HepG2 (cell line): ENCODE data around the gene ZNF26. TPM values are rescaled to one million over a fixed set of nuclear protein-coding genes. Genes with fewer than 3 reads are reported as not detected.

Source experiments
- BCL6 ChIP-seq: IDR thresholded peaks from 2 replicates; pipeline ENCODE4 v1.6.1; 2016; ENCODE audit warnings: missing genetic modification reagents, missing compliant biosample characterization
- CBX1 ChIP-seq: IDR thresholded peaks from one replicate; pipeline ENCODE4 v1.6.1; 2016; ENCODE audit warnings: antibody characterized with exemption, low read depth
- ERF ChIP-seq: IDR thresholded peaks from 2 replicates; pipeline ENCODE4 v1.6.1; 2018; ENCODE audit warnings: missing biosample characterization, missing genetic modification reagents
- FOXP4 ChIP-seq: sonication (generic); formaldehyde crosslinking; IDR thresholded peaks from 2 replicates; pipeline ENCODE4 v1.4.0; 2020; ENCODE audit warnings: missing genetic modification reagents
- MIER3 ChIP-seq: IDR thresholded peaks from 2 replicates; pipeline ENCODE4 v1.6.1; 2016; ENCODE audit warnings: missing compliant biosample characterization, borderline replicate concordance
- NCOR1 ChIP-seq: fragments of 200-600 bp; sonication (generic); IDR thresholded peaks from 2 replicates; pipeline ENCODE4 v1.7.0; 2017; ENCODE audit warnings: antibody characterized with exemption, low read length, borderline replicate concordance
- NFYC ChIP-seq: IDR thresholded peaks from 2 replicates; pipeline ENCODE4 v1.6.1; 2016; ENCODE audit warnings: missing genetic modification reagents, missing compliant biosample characterization
- PATZ1 ChIP-seq: sonication (generic); formaldehyde crosslinking; IDR thresholded peaks from 2 replicates; pipeline ENCODE4 v1.4.0; 2020; ENCODE audit warnings: missing genetic modification reagents
- SALL1 ChIP-seq: sonication (generic); formaldehyde crosslinking; IDR thresholded peaks from 2 replicates; pipeline ENCODE4 v1.8.0; 2022; ENCODE audit warnings: mild to moderate bottlenecking, missing genetic modification reagents
- SIN3A ChIP-seq: IDR thresholded peaks from 2 replicates; pipeline ENCODE4 v1.6.1; 2011; ENCODE audit warnings: low read depth, mild to moderate bottlenecking, control low read depth, low read length, borderline replicate concordance
- SRY ChIP-seq: sonication (generic); formaldehyde crosslinking; IDR thresholded peaks from 2 replicates; pipeline ENCODE4 v1.8.0; 2022; ENCODE audit warnings: mild to moderate bottlenecking, missing genetic modification reagents
- SSRP1 ChIP-seq: IDR thresholded peaks from 2 replicates; pipeline ENCODE4 v1.6.1; 2016; ENCODE audit warnings: control low read depth
- TMF1 ChIP-seq: sonication (generic); formaldehyde crosslinking; IDR thresholded peaks from 2 replicates; pipeline ENCODE4 v1.8.1; 2022; ENCODE audit warnings: low read depth, missing genetic modification reagents
- ZBTB25 ChIP-seq: IDR thresholded peaks from 2 replicates; pipeline ENCODE4 v1.6.1; 2018; ENCODE audit warnings: missing genetic modification reagents
- ZFP41 ChIP-seq: sonication (generic); formaldehyde crosslinking; IDR thresholded peaks from 2 replicates; pipeline ENCODE4 v1.4.0; 2020; ENCODE audit warnings: mild to moderate bottlenecking, missing genetic modification reagents, borderline replicate concordance
- ZFP62 ChIP-seq: sonication (generic); formaldehyde crosslinking; IDR thresholded peaks from 2 replicates; pipeline ENCODE4 v1.4.0; 2020; ENCODE audit warnings: missing genetic modification reagents
- ZMAT5 ChIP-seq: sonication (generic); formaldehyde crosslinking; IDR thresholded peaks from 2 replicates; pipeline ENCODE4 v1.5.0; 2020; ENCODE audit warnings: mild to moderate bottlenecking, low read depth, missing genetic modification reagents, borderline replicate concordance
- ZNF121 ChIP-seq: sonication (generic); formaldehyde crosslinking; IDR thresholded peaks from 2 replicates; pipeline ENCODE4 v1.5.0; 2020; ENCODE audit warnings: mild to moderate bottlenecking, missing genetic modification reagents
- ZNF20 ChIP-seq: sonication (generic); formaldehyde crosslinking; IDR thresholded peaks from 2 replicates; pipeline ENCODE4 v1.4.0; 2020; ENCODE audit warnings: mild to moderate bottlenecking, moderate library complexity, missing genetic modification reagents
- ZNF335 ChIP-seq: sonication (generic); formaldehyde crosslinking; IDR thresholded peaks from 2 replicates; pipeline ENCODE4 v1.4.0; 2020; ENCODE audit warnings: missing genetic modification reagents
- ZNF354B ChIP-seq: sonication (generic); formaldehyde crosslinking; IDR thresholded peaks from 2 replicates; pipeline ENCODE4 v1.8.0; 2022; ENCODE audit warnings: mild to moderate bottlenecking, missing genetic modification reagents
- ZNF414 ChIP-seq: sonication (generic); formaldehyde crosslinking; IDR thresholded peaks from 2 replicates; pipeline ENCODE4 v1.5.0; 2020; ENCODE audit warnings: missing genetic modification reagents
- ZNF777 ChIP-seq: sonication (generic); formaldehyde crosslinking; IDR thresholded peaks from 2 replicates; pipeline ENCODE4 v1.4.0; 2020; ENCODE audit warnings: missing genetic modification reagents
- ZNF816 ChIP-seq: sonication (generic); formaldehyde crosslinking; IDR thresholded peaks from 2 replicates; pipeline ENCODE4 v1.8.0; 2022; ENCODE audit warnings: missing genetic modification reagents, mild to moderate bottlenecking, borderline replicate concordance
- ZNF891 ChIP-seq: sonication (generic); formaldehyde crosslinking; IDR thresholded peaks from 2 replicates; pipeline ENCODE4 v1.5.0; 2020; ENCODE audit warnings: mild to moderate bottlenecking, missing genetic modification reagents
- polyA plus RNA-seq, 8 experiments: library from polyadenylated mRNA; depleted of rRNA in 3 of 8; stranded (reverse) in 7 of 8; unstranded in 1 of 8; fragments of >200 nt; fragmentation: Illumina TruSeq in 4 of 8; extraction: Trizol in 4 of 8; gene quantifications; 2 replicates each; pipeline versions ENCODE4 v1.2.1 to v1.2.3, GENCODE V29; 2011 to 2016; ENCODE audit warnings: low read depth in 4 of 8, missing spikeins in 1 of 8, mixed read lengths in 1 of 8; ENCODE audit not compliant: insufficient read depth in 1 of 8
- total RNA-seq, 5 experiments: library from RNA; depleted of rRNA; stranded (reverse); fragments of >200 nt; fragmentation: Illumina TruSeq; extraction: Trizol; gene quantifications; 2 replicates each; pipeline ENCODE4 v1.2.3, GENCODE V29; 2016; ENCODE audit warnings: low read depth in 1 of 5

The ZNF26 gene
- total and polyA plus RNA-seq, 2 of the 13 experiments (the other 11 are each of a cell fraction or from before 2014, with no cell fraction given): 3.8 to 6.5 TPM

GRCh38 chr12:132986001-132986884 lies at the start of gene ZNF26 (continued):
- TF ChIP-seq SIN3A (peak; percentile 92), MIER3 (CRISPR knock-in tag) (peak; percentile 82; the same call in 1 of the 2 replicates), NCOR1 (no peak), ZNF816 (CRISPR knock-in tag) (0 out of 2 replicates have a peak, but pooled peaks have one; percentile 50), SSRP1 (CRISPR knock-in tag) (0 out of 2 replicates have a peak, but pooled peaks have one; percentile 31), ZNF354B (no peak), PATZ1 (CRISPR knock-in tag) (peak; percentile 91), FOXP4 (CRISPR knock-in tag) (no peak; the same call in 1 of the 2 replicates), ZFP62 (CRISPR knock-in tag) (no peak; the same call in 1 of the 2 replicates), BCL6 (CRISPR knock-in tag) (0 out of 2 replicates have a peak, but pooled peaks have one; percentile 26), SALL1 (peak; percentile 85), ZNF121 (CRISPR knock-in tag) (no peak), ZNF20 (no peak), ZNF777 (CRISPR knock-in tag) (no peak), ZMAT5 (CRISPR knock-in tag) (no peak), NFYC (CRISPR knock-in tag) (peak; percentile 60), SRY (no peak), ZNF891 (CRISPR knock-in tag) (no peak; the same call in 1 of the 2 replicates), ZFP41 (CRISPR knock-in tag) (peak; percentile 74; the same call in 1 of the 2 replicates), CBX1 (peak; percentile 97), ERF (peak; percentile 91; the same call in 1 of the 2 replicates), TMF1 (CRISPR knock-in tag) (no peak), ZNF335 (CRISPR knock-in tag) (peak; percentile 97), ZNF414 (CRISPR knock-in tag) (no peak), ZBTB25 (CRISPR knock-in tag) (peak; percentile 89; the same call in 1 of the 2 replicates)
